ENCODE measurements around the gene AP2A1.

Gene AP2A1

DNA sequence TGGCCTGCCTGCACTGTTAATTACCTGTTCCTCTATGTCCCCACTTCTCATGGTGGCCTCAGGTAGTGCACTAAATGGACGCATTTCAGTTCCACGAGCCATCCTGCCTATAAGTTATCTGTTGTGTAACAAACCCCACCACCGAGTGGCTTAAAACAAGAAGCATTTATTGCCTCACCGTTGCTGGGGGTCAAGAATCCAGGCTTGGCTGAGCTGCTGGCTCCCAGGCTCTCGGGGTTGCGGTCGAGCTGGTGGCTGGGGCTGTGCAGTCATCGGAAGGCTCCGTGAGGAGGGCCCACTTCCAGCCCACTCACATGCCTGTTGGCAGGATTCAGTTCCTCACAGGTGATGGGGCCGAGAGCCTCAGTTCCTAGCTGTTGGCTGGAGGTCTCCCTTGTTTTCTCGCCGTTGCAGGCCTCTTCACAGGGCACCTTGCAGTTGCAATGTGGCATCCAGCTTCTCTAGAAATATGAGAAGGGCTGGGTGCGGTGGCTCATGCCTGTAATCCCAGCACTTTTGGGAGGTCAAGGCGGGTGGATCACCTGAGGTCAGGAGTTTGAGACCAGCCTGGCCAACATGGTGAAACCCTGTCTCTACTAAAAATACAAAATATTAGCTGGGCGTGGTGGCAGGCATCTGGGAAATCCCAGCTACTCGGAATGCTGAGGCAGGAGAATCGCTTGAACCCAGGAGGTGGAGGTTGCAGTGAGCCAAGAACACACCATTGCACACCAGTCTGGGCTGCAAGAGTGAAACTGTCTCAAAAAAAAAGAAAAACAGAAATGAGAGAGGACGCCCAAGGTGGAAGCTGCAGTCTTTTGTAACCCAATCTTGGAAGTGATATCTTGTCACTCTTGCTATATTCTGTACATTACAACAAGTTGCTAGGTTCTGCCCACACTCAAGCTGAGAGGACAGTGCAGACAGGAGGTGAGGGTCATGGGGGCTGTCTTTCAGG is 77.6 kb downstream of the AP2A1 start:
- no peak for DNase-seq

DNA sequence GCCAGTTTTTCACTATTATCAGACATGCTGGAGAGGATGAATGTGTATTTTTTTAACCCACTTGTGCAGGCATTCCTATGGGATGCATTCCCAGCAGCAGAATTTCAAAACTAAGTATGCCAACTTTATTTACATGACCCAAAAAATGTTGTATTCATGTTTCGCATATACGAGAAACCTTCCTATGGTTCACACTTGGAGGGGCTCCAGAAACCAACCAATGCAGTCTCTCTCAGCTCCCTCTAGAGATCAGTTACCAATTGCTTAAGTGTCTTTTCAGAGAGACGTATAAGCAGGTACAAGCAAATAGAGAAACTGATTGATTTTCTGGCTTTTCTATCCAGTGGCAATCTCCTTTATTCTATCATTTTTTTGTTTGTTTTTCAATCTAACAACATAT is 78.6 kb downstream of the AP2A1 start:
- no peak for DNase-seq

DNA sequence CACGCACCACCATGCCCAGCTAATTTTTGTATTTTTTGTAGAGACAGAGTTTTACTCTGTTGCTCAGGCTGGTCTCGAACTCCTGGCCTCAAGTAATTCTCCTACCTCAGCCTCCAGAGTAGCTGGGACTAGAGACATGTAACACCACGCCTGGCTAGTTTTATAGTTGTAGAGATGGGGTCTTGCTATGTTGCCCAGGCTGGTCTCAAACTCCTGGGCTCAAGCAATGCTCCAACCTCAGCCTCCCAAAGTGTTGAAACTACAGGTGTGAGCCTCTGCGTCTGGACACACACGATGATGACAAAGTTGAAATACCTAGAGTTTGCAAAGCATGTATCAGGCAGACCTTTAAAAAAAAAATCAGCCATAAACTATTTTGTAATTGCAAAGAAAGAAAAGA is 79.6 kb downstream of the AP2A1 start:
- DNase-seq, result no peak

- peak; percentile 46 for DNase-seq
Observed at GRCh38 chr19:49847731-49848696, 81.2 kb downstream of the AP2A1 start.

DNA sequence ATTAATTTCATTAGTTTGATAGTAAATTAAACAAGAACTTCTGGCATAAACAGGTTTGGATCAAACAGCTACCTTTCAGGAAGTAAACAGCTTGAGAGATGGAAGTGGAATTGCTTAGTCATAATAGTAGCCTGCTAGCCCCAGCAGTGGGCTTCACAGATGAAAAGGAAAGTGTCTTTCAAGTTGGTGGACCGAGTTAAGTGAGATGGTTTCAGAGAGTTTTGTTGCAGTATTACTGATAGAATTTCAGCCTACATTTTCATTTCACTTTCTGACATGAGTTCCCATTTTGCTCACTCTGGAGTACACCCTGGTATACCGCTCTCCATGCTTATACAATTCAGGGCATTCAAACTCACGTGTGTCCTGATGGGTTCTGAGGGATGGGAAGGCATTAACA is 82.1 kb downstream of the AP2A1 start:
- no peak for DNase-seq

GRCh38 chr19:49849433-49850220 is 82.8 kb downstream of the AP2A1 start:
- DNase-seq, result no peak

GRCh38 chr19:49850221-49850486 is 83.4 kb downstream of the AP2A1 start:
- DNase-seq, result no peak

- peak; percentile 90 for DNase-seq
Observed at GRCh38 chr19:49850487-49851342, 83.9 kb downstream of the AP2A1 start, which contains the start of gene PTOV1. Gene PTOV1 (plus strand): TSS chr19:49851159.

- peak; percentile 46 for DNase-seq
Observed at GRCh38 chr19:49851456-49852259, 84.9 kb downstream of the AP2A1 start.

GRCh38 chr19:49852631-49853126 is 85.9 kb downstream of the AP2A1 start:
- no peak for DNase-seq

- no peak for DNase-seq
Observed at GRCh38 chr19:49853852-49854377, 87.1 kb downstream of the AP2A1 start.

DNA sequence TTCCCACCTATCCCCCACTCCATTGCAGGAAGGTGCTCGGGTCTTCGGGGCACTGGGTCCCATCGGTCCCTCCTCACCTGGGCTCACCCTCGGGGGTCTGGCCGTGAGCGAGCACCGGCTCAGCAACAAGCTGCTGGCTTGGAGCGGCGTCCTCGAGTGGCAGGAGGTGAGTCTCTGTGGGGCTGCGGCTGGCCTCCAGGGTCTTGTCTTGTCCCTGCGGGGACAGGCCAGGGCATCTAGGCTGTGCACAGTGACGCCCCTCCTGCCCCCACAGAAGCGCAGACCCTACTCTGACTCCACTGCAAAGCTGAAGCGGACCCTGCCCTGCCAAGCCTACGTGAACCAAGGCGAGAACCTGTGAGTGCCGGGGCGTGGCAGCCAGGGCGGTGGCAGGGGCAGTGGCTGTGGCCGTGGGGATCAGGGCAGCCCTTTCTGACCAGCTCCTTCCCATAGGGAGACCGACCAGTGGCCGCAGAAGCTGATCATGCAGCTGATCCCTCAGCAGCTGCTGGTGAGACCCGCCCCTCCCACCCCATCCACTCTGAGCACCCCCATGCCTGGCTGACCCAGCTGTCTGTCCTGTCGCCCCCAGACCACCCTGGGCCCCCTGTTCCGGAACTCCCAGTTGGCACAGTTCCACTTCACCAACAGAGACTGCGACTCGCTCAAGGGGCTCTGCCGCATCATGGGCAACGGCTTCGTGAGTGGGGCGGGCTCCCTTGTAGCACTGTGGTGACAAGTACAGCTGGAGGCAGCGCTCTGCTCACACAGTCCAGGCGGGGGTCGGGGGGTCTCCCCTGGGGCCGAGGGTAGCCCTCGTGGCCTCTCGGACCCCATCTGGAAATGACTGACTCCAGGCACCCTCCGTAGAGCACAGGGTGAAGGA is 87.8 kb downstream of the AP2A1 start:
- DNase-seq, result no peak

GRCh38 chr19:49855277-49855675 is 88.5 kb downstream of the AP2A1 start:
- no peak for DNase-seq

GRCh38 chr19:49855676-49856573 is 89.1 kb downstream of the AP2A1 start:
- DNase-seq, result no peak

- no peak for DNase-seq
Observed at GRCh38 chr19:49856574-49857021, 89.8 kb downstream of the AP2A1 start.

Measured in CD4-positive, alpha-beta T cell treated with Interleukin-21 for 1 hour (primary cell).